K562 (cell line): ENCODE results near the gene ADGRA3. TPM values are rescaled to one million over a fixed set of nuclear protein-coding genes. Genes with fewer than 3 reads are reported as not detected.

ENCODE experiments used
- HBP1 ChIP-seq: fragments of 450-650 bp; formaldehyde crosslinking; IDR thresholded peaks from 2 replicates; pipeline ENCODE4 v1.4.0; 2022; ENCODE audit warnings: missing genetic modification characterization
- MITF ChIP-seq: IDR thresholded peaks from 2 replicates; pipeline ENCODE4 v1.6.1; 2014; ENCODE audit warnings: antibody characterized with exemption
- NFXL1 ChIP-seq: fragments of 450-650 bp; formaldehyde crosslinking; IDR thresholded peaks from 2 replicates; pipeline ENCODE4 v1.4.0; 2021; ENCODE audit warnings: mild to moderate bottlenecking
- SIN3B ChIP-seq: fragments of 450-650 bp; IDR thresholded peaks from 2 replicates; pipeline ENCODE4 v1.6.1; 2017; ENCODE audit warnings: low read depth, mild to moderate bottlenecking, moderate library complexity
- SNRNP70 ChIP-seq: fragments of 200-400 bp; formaldehyde crosslinking; optimal IDR thresholded peaks from 2 replicates; pipeline ENCODE3; 2017; ENCODE audit warnings: low read depth, low read length
- WHSC1 ChIP-seq: IDR thresholded peaks from one replicate; pipeline ENCODE4 v1.6.1; 2012; ENCODE audit warnings: low read length, control low read depth, inconsistent platforms
- ZBTB7A ChIP-seq: IDR thresholded peaks from 2 replicates; pipeline ENCODE4 v1.6.1; 2011; ENCODE audit warnings: low read depth, mild to moderate bottlenecking, low read length, moderate library complexity, borderline replicate concordance; ENCODE audit not compliant: control insufficient read depth
- ZNF124 ChIP-seq: sonication (generic); formaldehyde crosslinking; IDR thresholded peaks from 2 replicates; pipeline ENCODE4 v1.8.1; 2022; ENCODE audit warnings: missing genetic modification reagents
- ZNF174 ChIP-seq: fragments of 250-450 bp; sonication (Bioruptor Pico); IDR thresholded peaks from 2 replicates; pipeline ENCODE4 v1.4.0; 2020; ENCODE audit warnings: mild to moderate bottlenecking
- polyA plus RNA-seq, 8 experiments: library from polyadenylated mRNA; depleted of rRNA in 4 of 8; stranded (reverse) in 5 of 8; unstranded in 3 of 8; fragments of >200 nt; fragmentation: Nextera tagmentation in 2 of 8; fragmentation: Illumina TruSeq in 1 of 8; extraction: Ambion mirVana in 2 of 8; extraction: Trizol in 1 of 8; gene quantifications; 2 replicates each; pipeline versions ENCODE4 v1.2.1 to v1.2.3, GENCODE V29; 2011 to 2014; ENCODE audit warnings: inconsistent platforms in 1 of 8, missing spikeins in 1 of 8
- total RNA-seq, 7 experiments: library from RNA; depleted of rRNA in 6 of 7; stranded (reverse); fragments of >200 nt in 6 of 7; fragmentation: Illumina TruSeq in 2 of 7; extraction: Trizol in 2 of 7; gene quantifications; 2 replicates each; pipeline versions ENCODE4 v1.2.1 to v1.2.3, GENCODE V29; 2011 to 2021; ENCODE audit warnings: low replicate concordance in 1 of 7

The ADGRA3 gene
- total and polyA plus RNA-seq, 9 of the 15 experiments (the other 6 are each of a cell fraction or from before 2014, with no cell fraction given), result 0.06 to 2.3 (median 0.27) TPM; not detected in 3

- TF ChIP-seq HBP1 (CRISPR knock-in tag) (no peak), NFXL1 (CRISPR knock-in tag) (no peak), MITF (no peak), ZNF124 (CRISPR knock-in tag) (no peak), WHSC1 (no peak), SIN3B (no peak), ZBTB7A (no peak), SNRNP70 (no peak), ZNF174 (CRISPR knock-in tag) (no peak)
Measured at GRCh38 chr4:22412013-22412412, 103.9 kb downstream of the ADGRA3 start (continued).
